BLaER1 treated with 17β-estradiol and CSF1 and Interleukin-3, amounts not matched to agents 10 nM and 100 nM (cell line): ENCODE results near the gene LRRC28.
A peak's percentile ranks its signal among the peaks of the same experiment; 100 is the strongest.

Experiments
- H3K27ac ChIP-seq, 11 experiments: shearing (Covaris generic); formaldehyde crosslinking; 2 replicates each; pipeline ENCODE4 v1.8.1; 2022
- H3K27me3 ChIP-seq, 11 experiments: shearing (Covaris generic); formaldehyde crosslinking; 2 replicates each; pipeline ENCODE4 v1.8.1; 2022
- H3K36me3 ChIP-seq, 11 experiments: shearing (Covaris generic); formaldehyde crosslinking; 2 replicates each; pipeline ENCODE4 v1.8.1; 2022
- H3K4me1 ChIP-seq, 10 experiments: shearing (Covaris generic); formaldehyde crosslinking; 2 replicates each; pipeline ENCODE4 v1.8.1; 2022
- H3K4me2 ChIP-seq, 11 experiments: shearing (Covaris generic); formaldehyde crosslinking; 2 replicates each; pipeline ENCODE4 v1.8.1; 2022
- H3K4me3 ChIP-seq, 10 experiments: shearing (Covaris generic); formaldehyde crosslinking; 2 replicates each; pipeline ENCODE4 v1.8.1; 2022
- H3K9ac ChIP-seq, 11 experiments: shearing (Covaris generic); formaldehyde crosslinking; 2 replicates each; pipeline ENCODE4 v1.8.1; 2022
- H3K9me3 ChIP-seq, 11 experiments: shearing (Covaris generic); formaldehyde crosslinking; replicated peaks in 1 of 11; 2 replicates each; pipeline ENCODE4 v1.8.1; 2022
- H4K20me1 ChIP-seq, 11 experiments: shearing (Covaris generic); formaldehyde crosslinking; 2 replicates each; pipeline ENCODE4 v1.8.1; 2022
- Cebpa-rat ChIP-seq, 11 experiments: shearing (Covaris generic); IDR thresholded peaks; 2 replicates each; pipeline ENCODE4 v1.8.1; 2022

Gene LRRC28

DNA sequence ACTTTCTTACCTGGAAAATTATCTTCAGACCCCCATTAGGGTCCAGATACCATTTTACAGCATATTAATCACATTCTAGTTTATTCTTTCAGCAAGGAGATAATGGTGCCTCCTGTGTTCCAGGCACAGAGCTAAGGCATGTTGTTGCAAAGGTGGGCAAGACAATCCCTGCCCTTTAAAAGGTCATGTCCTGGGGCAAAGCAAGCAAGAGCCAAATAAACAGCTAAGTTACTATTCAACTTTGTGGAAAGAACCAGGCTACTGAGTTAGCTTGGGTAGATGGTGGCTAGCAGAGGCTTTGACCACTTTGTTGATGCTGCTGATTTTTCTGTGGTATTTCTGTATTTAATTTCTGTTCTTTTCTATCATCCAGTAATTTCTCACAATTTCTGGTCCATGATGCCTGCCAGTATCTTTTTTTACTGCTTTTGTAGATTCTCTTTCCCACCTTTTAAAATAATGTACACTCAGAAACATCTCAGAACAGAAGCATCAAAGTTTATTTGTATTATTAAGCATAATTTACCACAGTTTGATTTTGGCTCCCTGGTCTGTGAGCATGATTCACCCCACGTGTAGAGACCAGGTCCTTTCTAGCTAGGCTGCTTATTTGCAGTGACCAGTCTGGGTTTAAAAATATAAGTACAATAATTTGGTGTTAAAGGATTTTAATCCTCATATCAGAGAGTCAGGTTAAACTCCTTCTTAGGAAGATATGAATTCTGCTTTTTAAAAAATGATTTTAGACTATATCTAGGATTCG is 71.5 kb downstream of the LRRC28 start:
- Histone ChIP-seq H3K4me1 (peaks cover 0 to 22% (median 0%) of the 10 kb centered on the region in 10 experiments; a peak in 6 of 20 replicates), H3K9ac (no peak overlapping the region), H3K4me2 (peak overlapping the region in 1 of 11 experiments; percentile 87; a peak in 1 of 22 replicates), H3K4me3 (no peak overlapping the region), H3K27ac (no peak overlapping the region), H3K36me3 (no peaks in the 10 kb centered on the region), H4K20me1 (no peaks in the 10 kb centered on the region), H3K27me3 (no peaks in the 10 kb centered on the region), H3K9me3 (peaks cover 0 to 21% (median 13%) of the 10 kb centered on the region in 11 experiments; a peak in 14 of 22 replicates)
- no peak for TF ChIP-seq Cebpa-rat (IDR thresholded peaks at IDR 0.05)

- H3K27me3 ChIP-seq = no peaks in the 10 kb centered on the region
- no peaks in the 10 kb centered on the region for H4K20me1 ChIP-seq
- peaks cover 0 to 21% (median 13%) of the 10 kb centered on the region in 11 experiments; a peak in 14 of 22 replicates for H3K9me3 ChIP-seq
- peak overlapping the region in 5 of 11 experiments; percentile 14 to 78 (median 31); a peak in 7 of 22 replicates for H3K27ac ChIP-seq
- H3K4me2 ChIP-seq = peak overlapping the region in 3 of 11 experiments; percentile 34 to 87 (median 76); a peak in 6 of 22 replicates
- no peaks in the 10 kb centered on the region for H3K36me3 ChIP-seq
- peaks cover 0 to 22% (median 0%) of the 10 kb centered on the region in 10 experiments; a peak in 6 of 20 replicates for H3K4me1 ChIP-seq
- no peak for TF ChIP-seq Cebpa-rat (IDR thresholded peaks at IDR 0.05)
- peak overlapping the region in 3 of 11 experiments; percentile 37 to 73 (median 41); a peak in 4 of 22 replicates for H3K9ac ChIP-seq
- H3K4me3 ChIP-seq = peak overlapping the region in 3 of 10 experiments; percentile 24 to 43 (median 41); a peak in 5 of 20 replicates
These were observed 72.9 kb downstream of the LRRC28 start for GRCh38 chr15:99324082-99324620.

- no peaks in the 10 kb centered on the region for H3K27me3 ChIP-seq
- TF ChIP-seq Cebpa-rat (IDR thresholded peaks at IDR 0.05) = no peak
- H3K4me3 ChIP-seq = peak overlapping the region in 1 of 10 experiments; percentile 41; a peak in 1 of 20 replicates
- H4K20me1 ChIP-seq = no peaks in the 10 kb centered on the region
- no peaks in the 10 kb centered on the region for H3K36me3 ChIP-seq
- peak overlapping the region in 1 of 11 experiments; percentile 73; a peak in 1 of 22 replicates for H3K9ac ChIP-seq
- H3K4me2 ChIP-seq = peak overlapping the region in 3 of 11 experiments; percentile 34 to 87 (median 76); a peak in 6 of 22 replicates
- H3K27ac ChIP-seq = peak overlapping the region in 4 of 11 experiments; percentile 19 to 78 (median 44); a peak in 6 of 22 replicates
- H3K9me3 ChIP-seq = peaks cover 0 to 21% (median 13%) of the 10 kb centered on the region in 11 experiments; a peak in 14 of 22 replicates
- H3K4me1 ChIP-seq = peaks cover 0 to 22% (median 0%) of the 10 kb centered on the region in 10 experiments; a peak in 6 of 20 replicates
These were observed 73.4 kb downstream of the LRRC28 start for GRCh38 chr15:99324700-99325099.

DNA sequence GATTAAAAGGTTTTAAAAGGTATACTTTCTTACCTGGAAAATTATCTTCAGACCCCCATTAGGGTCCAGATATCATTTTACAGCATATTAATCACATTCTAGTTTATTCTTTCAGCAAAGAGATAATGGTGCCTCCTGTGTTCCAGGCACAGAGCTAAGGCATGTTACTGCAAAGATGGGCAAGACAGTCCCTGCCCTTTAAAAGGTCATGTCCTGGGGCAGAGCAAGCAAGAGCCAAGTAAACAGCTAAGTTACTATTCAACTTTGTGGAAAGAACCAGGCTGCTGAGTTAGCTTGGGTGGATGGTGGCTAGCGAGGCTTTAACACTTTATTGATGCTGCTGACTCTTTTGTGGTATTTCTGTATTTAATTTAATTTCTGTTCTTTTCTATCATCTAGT is 75.0 kb downstream of the LRRC28 start:
- H4K20me1 ChIP-seq = no peaks in the 10 kb centered on the region
- no peak overlapping the region for H3K4me3 ChIP-seq
- H3K9ac ChIP-seq = no peak overlapping the region
- H3K4me2 ChIP-seq = no peak overlapping the region
- H3K36me3 ChIP-seq = no peaks in the 10 kb centered on the region
- peaks cover 0 to 21% (median 13%) of the 10 kb centered on the region in 11 experiments; a peak in 14 of 22 replicates for H3K9me3 ChIP-seq
- no peaks in the 10 kb centered on the region for H3K27me3 ChIP-seq
- TF ChIP-seq Cebpa-rat (IDR thresholded peaks at IDR 0.05) = no peak
- peaks cover 0 to 30% (median 3%) of the 10 kb centered on the region in 10 experiments; a peak in 8 of 20 replicates for H3K4me1 ChIP-seq
- no peak overlapping the region for H3K27ac ChIP-seq

- TF ChIP-seq Cebpa-rat (IDR thresholded peaks at IDR 0.05) = no peak
- Histone ChIP-seq H4K20me1 (no peaks in the 10 kb centered on the region), H3K9ac (no peak overlapping the region), H3K4me2 (no peak overlapping the region), H3K9me3 (peaks cover 0 to 21% (median 13%) of the 10 kb centered on the region in 11 experiments; a peak in 14 of 22 replicates), H3K36me3 (no peaks in the 10 kb centered on the region), H3K4me3 (no peak overlapping the region), H3K27ac (no peak overlapping the region), H3K27me3 (no peaks in the 10 kb centered on the region), H3K4me1 (peaks cover 0 to 36% (median 3%) of the 10 kb centered on the region in 10 experiments; a peak in 8 of 20 replicates)
These were observed 77.1 kb downstream of the LRRC28 start for GRCh38 chr15:99328106-99329072.

- Histone ChIP-seq H3K27ac (no peak overlapping the region), H4K20me1 (no peaks in the 10 kb centered on the region), H3K4me1 (peaks cover 0 to 17% (median 3%) of the 10 kb centered on the region in 10 experiments; a peak in 6 of 20 replicates), H3K36me3 (peaks cover 0 to 6% (median 0%) of the 10 kb centered on the region in 11 experiments; a peak in 6 of 22 replicates), H3K27me3 (no peaks in the 10 kb centered on the region), H3K4me2 (no peak overlapping the region), H3K9me3 (peaks cover 0 to 3% (median 0%) of the 10 kb centered on the region in 11 experiments; a peak in 1 of 22 replicates), H3K4me3 (no peak overlapping the region), H3K9ac (no peak overlapping the region)
- TF ChIP-seq Cebpa-rat (IDR thresholded peaks at IDR 0.05) = no peak
These were observed 80.1 kb downstream of the LRRC28 start for GRCh38 chr15:99331381-99331780.

GRCh38 chr15:99333413-99333812 is 82.1 kb downstream of the LRRC28 start:
- no peak for TF ChIP-seq Cebpa-rat (IDR thresholded peaks at IDR 0.05)
- no peaks in the 10 kb centered on the region for H4K20me1 ChIP-seq
- H3K27ac ChIP-seq = no peak overlapping the region
- H3K36me3 ChIP-seq = peaks cover 0 to 14% (median 0%) of the 10 kb centered on the region in 11 experiments; a peak in 6 of 22 replicates
- peaks cover 0 to 17% (median 8%) of the 10 kb centered on the region in 10 experiments; a peak in 8 of 20 replicates for H3K4me1 ChIP-seq
- no peaks in the 10 kb centered on the region for H3K9me3 ChIP-seq
- no peak overlapping the region for H3K9ac ChIP-seq
- no peak overlapping the region for H3K4me2 ChIP-seq
- H3K27me3 ChIP-seq = no peaks in the 10 kb centered on the region
- no peak overlapping the region for H3K4me3 ChIP-seq

DNA sequence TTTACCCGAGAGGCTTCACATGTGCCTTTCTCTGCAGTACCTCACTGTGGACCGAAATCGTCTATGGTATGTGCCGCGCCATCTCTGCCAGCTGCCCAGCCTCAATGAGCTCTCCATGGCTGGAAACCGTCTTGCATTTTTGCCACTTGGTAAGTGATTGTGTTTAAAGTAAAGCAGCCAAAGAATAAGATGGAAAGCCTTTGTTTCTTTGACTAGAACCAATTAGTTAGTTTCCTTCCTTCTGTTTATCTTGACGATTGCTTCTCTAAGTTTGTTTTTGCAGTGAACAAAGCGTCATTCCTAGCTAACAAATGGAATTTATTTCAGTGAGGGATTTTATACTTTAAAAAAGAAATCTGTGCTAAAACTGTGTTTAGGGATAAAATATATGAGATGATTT is 82.7 kb downstream of the LRRC28 start:
- Histone ChIP-seq H3K4me2 (no peak overlapping the region), H3K4me3 (no peak overlapping the region), H4K20me1 (no peaks in the 10 kb centered on the region), H3K4me1 (peaks cover 0 to 17% (median 8%) of the 10 kb centered on the region in 10 experiments; a peak in 8 of 20 replicates), H3K27me3 (no peaks in the 10 kb centered on the region), H3K27ac (no peak overlapping the region), H3K9ac (no peak overlapping the region), H3K9me3 (no peaks in the 10 kb centered on the region), H3K36me3 (peaks cover 0 to 14% (median 0%) of the 10 kb centered on the region in 11 experiments; a peak in 6 of 22 replicates)
- no peak for TF ChIP-seq Cebpa-rat (IDR thresholded peaks at IDR 0.05)
